Psoas muscle (tissue), 8 donors: Measurements from ENCODE around the gene MS4A15. TPM values are rescaled to one million over a fixed set of nuclear protein-coding genes. Genes with fewer than 3 reads are reported as not detected.

Experiments
- ATAC-seq, 4 donors: fragments of 200-7000 bp; cut with Tn5 transposase; one replicate each; pipeline ENCODE4 v1.9.1; 2020; ENCODE audit warnings: moderate library complexity in 3 of 4, mild to moderate bottlenecking in 2 of 4
- DNase-seq, 2 donors: peaks; one replicate each; pipeline ENCODE4 v3.0.0-alpha.2; 2020
- H3K27ac ChIP-seq: fragments of 200-600 bp; one replicate; pipeline ENCODE4 v1.8.0; 2022
- H3K27me3 ChIP-seq, 3 donors: fragments of 200-600 bp in 1 of 3; one replicate each; pipeline versions ENCODE4 v1.6.1 to v1.8.0; 2013 to 2022; ENCODE audit warnings: low read length in 2 of 3, mild to moderate bottlenecking in 2 of 3, moderate library complexity in 1 of 3; ENCODE audit not compliant: insufficient read depth in 3 of 3
- H3K36me3 ChIP-seq, 2 donors: fragments of 200-600 bp in 1 of 2; one replicate each; pipeline versions ENCODE4 v1.6.1 to v1.8.0; 2013 to 2022; ENCODE audit warnings: low read depth in 1 of 2, mild to moderate bottlenecking in 1 of 2, moderate library complexity in 1 of 2; ENCODE audit not compliant: insufficient read depth in 1 of 2
- H3K4me1 ChIP-seq: fragments of 200-600 bp; one replicate; pipeline ENCODE4 v1.8.0; 2022
- H3K4me3 ChIP-seq: fragments of 200-600 bp; one replicate; pipeline ENCODE4 v1.8.0; 2022; ENCODE audit warnings: mild to moderate bottlenecking
- H3K9me3 ChIP-seq: fragments of 200-600 bp; one replicate; pipeline ENCODE4 v1.8.0; 2022
- CTCF ChIP-seq: fragments of 200-600 bp; IDR thresholded peaks from one replicate; pipeline ENCODE4 v1.8.0; 2022; ENCODE audit warnings: antibody characterized with exemption
- WGBS, 3 donors: extraction: QIAGEN DNeasy Blood & Tissue Kit; methylation state at CpG; one replicate each; pipeline versions ENCODE4 v1.1.6 to v1.1.7; 2013; 5-methylcytosine and 5-hydroxymethylcytosine counted together
- intact Hi-C, 2 donors: fragments of 100-400 bp; cut with DNase I; formaldehyde crosslinking; loops; one replicate each; pipeline versions ENCODE4 v1.11.0 to v1.14.2; 2022
- polyA plus RNA-seq, 3 donors: library from polyadenylated mRNA; stranded (reverse); fragments of 200-250 nt; gene quantifications; one replicate each; pipeline ENCODE4 v1.2.3, GENCODE V29; 2013
- total RNA-seq, 4 donors: library from RNA; stranded (reverse); fragmentation: NEBNext Ultra II Directional in 2 of 4; extraction: Animal tissue kit (Norgen Biotek cat#: 25700) in 2 of 4; gene quantifications; one replicate each; pipeline versions ENCODE4 v1.2.1 to v1.2.4, GENCODE V29; 2021 to 2023
- donor health status: healthy with polysubstance abuse.
- donor health status: DM: no; HTN: no; CAD: no; lungs with moderate emphysema.
- donor health status: Bipolar disorder and iron deficiency.
- donor health status: healthy.
- donor health status: DM: yes; HTN: yes; CAD: no.
- donor health status: DM: no; HTN: no; CAD: no.
- donor health status: DM: no; HTN: no; CAD: no.
- donor health status: DM: yes; HTN: yes; CAD: no.

Gene MS4A15
- total and polyA plus RNA-seq, 7 donors: not detected

GRCh38 chr11:60768202-60768601, 11.5 kb downstream of the MS4A15 start:
- H3K4me1 ChIP-seq: no peaks in the 10 kb centered on the region
- no peaks in the 10 kb centered on the region for H3K36me3 ChIP-seq
- H3K27ac ChIP-seq: no peak overlapping the region
- H3K4me3 ChIP-seq: no peak overlapping the region
- intact Hi-C loops: no loop called here
- DNase-seq (no peak), ATAC-seq (no peak)
- no peak for TF ChIP-seq CTCF
- peaks cover 0 to 28% (median 7%) of the 10 kb centered on the region in 3 donors for H3K27me3 ChIP-seq
- WGBS, 3 donors: 86 to 90% (median 89%) methylated on average over 8 of the region's 8 CpGs
- H3K9me3 ChIP-seq: no peaks in the 10 kb centered on the region

- Histone ChIP-seq H3K27me3 (peaks cover 0 to 28% (median 5%) of the 10 kb centered on the region in 3 donors), H3K36me3 (no peaks in the 10 kb centered on the region), H3K4me3 (no peak overlapping the region), H3K9me3 (no peaks in the 10 kb centered on the region), H3K4me1 (no peaks in the 10 kb centered on the region), H3K27ac (no peak overlapping the region)
- WGBS, 3 donors: 68 to 84% (median 73%) methylated on average over 4 of the region's 4 CpGs
- no peak for DNase-seq
- no peak for TF ChIP-seq CTCF
- intact Hi-C loops: no loop called here
- ATAC-seq: no peak
Measured at GRCh38 chr11:60769273-60769672, 12.6 kb downstream of the MS4A15 start.

- no peak for DNase-seq
- intact Hi-C loops: no loop called here
- Histone ChIP-seq H3K4me3 (no peak overlapping the region), H3K9me3 (no peaks in the 10 kb centered on the region), H3K27me3 (peaks cover 0 to 28% (median 5%) of the 10 kb centered on the region in 3 donors), H3K4me1 (no peaks in the 10 kb centered on the region), H3K36me3 (no peaks in the 10 kb centered on the region), H3K27ac (no peak overlapping the region)
- 71 to 83% (median 73%) methylated on average over 11 of the region's 11 CpGs for WGBS, 3 donors
- ATAC-seq: no peak
- no peak for TF ChIP-seq CTCF
Measured at GRCh38 chr11:60769811-60770210, 13.1 kb downstream of the MS4A15 start.

- TF ChIP-seq CTCF: no peak
- WGBS, 3 donors: 77 to 85% (median 82%) methylated on average over 4 of the region's 4 CpGs
- H3K4me3 ChIP-seq: no peak overlapping the region
- ATAC-seq: no peak
- no peaks in the 10 kb centered on the region for H3K9me3 ChIP-seq
- H3K27me3 ChIP-seq: peaks cover 0 to 16% (median 2%) of the 10 kb centered on the region in 3 donors
- intact Hi-C loops: no loop called here
- no peaks in the 10 kb centered on the region for H3K4me1 ChIP-seq
- no peak overlapping the region for H3K27ac ChIP-seq
- no peak for DNase-seq
- no peaks in the 10 kb centered on the region for H3K36me3 ChIP-seq
Measured at GRCh38 chr11:60771146-60771545, 14.5 kb downstream of the MS4A15 start.

GRCh38 chr11:60771879-60772525, 15.3 kb downstream of the MS4A15 start:
- TF ChIP-seq CTCF: no peak
- no peaks in the 10 kb centered on the region for H3K4me1 ChIP-seq
- no peak overlapping the region for H3K4me3 ChIP-seq
- ATAC-seq (no peak), DNase-seq (no peak)
- H3K27ac ChIP-seq: no peak overlapping the region
- no peaks in the 10 kb centered on the region for H3K36me3 ChIP-seq
- H3K27me3 ChIP-seq: peaks cover 0 to 12% (median 2%) of the 10 kb centered on the region in 3 donors
- WGBS, 3 donors: 76 to 79% (median 77%) methylated on average over 16 of the region's 16 CpGs
- no peaks in the 10 kb centered on the region for H3K9me3 ChIP-seq
- intact Hi-C loops: no loop called here
